Measurements from ENCODE around the gene MYCN.

Gene MYCN

GRCh38 chr2:15930589-15931318, 9.6 kb upstream of the MYCN start:
- in situ Hi-C loops (cut with MboI; ENCODE audit: low sequenced_read_pairs), result no loop called here

- in situ Hi-C loops (cut with MboI; ENCODE audit: low sequenced_read_pairs), result no loop called here
These were observed 8.9 kb upstream of the MYCN start for GRCh38 chr2:15931319-15931890.

GRCh38 chr2:15931950-15932349, 8.4 kb upstream of the MYCN start:
- in situ Hi-C loops (cut with MboI; ENCODE audit: low sequenced_read_pairs), result no loop called here

GRCh38 chr2:15932394-15933183, 7.8 kb upstream of the MYCN start:
- in situ Hi-C loops (cut with MboI; ENCODE audit: low sequenced_read_pairs), result no loop called here

- in situ Hi-C loops (cut with MboI; ENCODE audit: low sequenced_read_pairs), result no loop called here
These were observed 7.0 kb upstream of the MYCN start for GRCh38 chr2:15933184-15933845.

GRCh38 chr2:15934291-15934945, 5.9 kb upstream of the MYCN start:
- in situ Hi-C loops (cut with MboI; ENCODE audit: low sequenced_read_pairs), result no loop called here

GRCh38 chr2:15935189-15935588, 5.2 kb upstream of the MYCN start:
- in situ Hi-C loops (cut with MboI; ENCODE audit: low sequenced_read_pairs), result no loop called here

- in situ Hi-C loops (cut with MboI; ENCODE audit: low sequenced_read_pairs), result no loop called here
These were observed 4.7 kb upstream of the MYCN start for GRCh38 chr2:15935675-15936074.

- in situ Hi-C loops (cut with MboI; ENCODE audit: low sequenced_read_pairs), result no loop called here
These were observed 3.9 kb upstream of the MYCN start for GRCh38 chr2:15936277-15937104.

- in situ Hi-C loops (cut with MboI; ENCODE audit: low sequenced_read_pairs), result no loop called here
These were observed 3.1 kb upstream of the MYCN start for GRCh38 chr2:15937105-15937881.

- in situ Hi-C loops (cut with MboI; ENCODE audit: low sequenced_read_pairs), result no loop called here
These were observed 2.2 kb upstream of the MYCN start for GRCh38 chr2:15937882-15938802.

- in situ Hi-C loops (cut with MboI; ENCODE audit: low sequenced_read_pairs), result no loop called here
These were observed 1.4 kb upstream of the MYCN start for GRCh38 chr2:15938803-15939555.

- in situ Hi-C loops (cut with MboI; ENCODE audit: low sequenced_read_pairs), result no loop called here
These were observed 845 bp upstream of the MYCN start for GRCh38 chr2:15939556-15939853.

GRCh38 chr2:15940661-15941480, 521 bp downstream of the MYCN start:
- in situ Hi-C loops (cut with MboI; ENCODE audit: low sequenced_read_pairs), result no loop called here

- in situ Hi-C loops (cut with MboI; ENCODE audit: low sequenced_read_pairs), result no loop called here
These were observed 1.1 kb downstream of the MYCN start for GRCh38 chr2:15941481-15941850.

GRCh38 chr2:15941871-15942710, 1.7 kb downstream of the MYCN start:
- in situ Hi-C loops (cut with MboI; ENCODE audit: low sequenced_read_pairs), result no loop called here
